Measurements from ENCODE around the gene ZDHHC16.

- TF ChIP-seq PATZ1 (CRISPR knock-in tag; IDR thresholded peaks at IDR 0.05; ENCODE audit: borderline replicate concordance) (no peak), CSRNP3 (CRISPR knock-in tag; IDR thresholded peaks at IDR 0.05) (no peak), ZNF8 (CRISPR knock-in tag; IDR thresholded peaks at IDR 0.05) (no peak), BACH2 (CRISPR knock-in tag; IDR thresholded peaks at IDR 0.05; ENCODE audit: borderline replicate concordance) (no peak)
Measured at GRCh38 chr10:97462309-97462708, 16.3 kb downstream of the ZDHHC16 start.
